Naive thymus-derived CD4-positive, alpha-beta T cell (primary cell): Measurements from ENCODE around the gene FN3KRP. TPM values are rescaled to one million over a fixed set of nuclear protein-coding genes. Genes with fewer than 3 reads are reported as not detected.

ENCODE experiments used
- ATAC-seq: fragments of 150-1000 bp; cut with Tn5 transposase; 2 replicates; pipeline ENCODE4 v1.10.0; 2021; ENCODE audit warnings: mild to moderate bottlenecking, moderate library complexity
- CTCF ChIA-PET: fragments of 350-600 bp; sonication (Branson Sonifier 250); formaldehyde crosslinking; loops from one replicate; lab custom pipeline; 2021; ENCODE audit warnings: antibody characterized with exemption; lab: Charles Lee
- POLR2A ChIA-PET: fragments of 350-600 bp; sonication (Branson Sonifier 250); formaldehyde crosslinking; loops from one replicate; lab custom pipeline; 2021; ENCODE audit warnings: antibody characterized with exemption, inconsistent platforms; lab: Charles Lee
- DNase-seq, 9 donors: peaks; one replicate each; pipeline versions ENCODE4 v3.0.0 to v3.0.0-alpha.2; 2020 to 2022; ENCODE audit warnings: mixed read lengths in 1 of 9
- H3K27ac ChIP-seq: one replicate; pipeline ENCODE4 v1.7.0; 2013; ENCODE audit warnings: mild to moderate bottlenecking, low read depth, low read length, moderate library complexity
- H3K27me3 ChIP-seq, 2 donors: one replicate each; pipeline ENCODE4 v1.7.0; 2013; ENCODE audit warnings: low read length in 2 of 2, mild to moderate bottlenecking in 2 of 2, moderate library complexity in 2 of 2; ENCODE audit not compliant: control insufficient read depth in 2 of 2, insufficient read depth in 2 of 2
- H3K36me3 ChIP-seq, 3 experiments: 1 replicate in 2 of 3; 2 replicates in 1 of 3; pipeline ENCODE4 v1.7.0; 2013; ENCODE audit warnings: low read length in 3 of 3, mild to moderate bottlenecking in 3 of 3, moderate library complexity in 1 of 3; ENCODE audit not compliant: insufficient read depth in 3 of 3, control insufficient read depth in 2 of 3
- H3K4me1 ChIP-seq, 2 donors: one replicate each; pipeline ENCODE4 v1.7.0; 2013; ENCODE audit warnings: low read length in 2 of 2, mild to moderate bottlenecking in 2 of 2, moderate library complexity in 1 of 2; ENCODE audit not compliant: control insufficient read depth in 2 of 2, insufficient read depth in 2 of 2
- H3K4me3 ChIP-seq: 2 replicates; pipeline ENCODE4 v1.7.0; 2013; ENCODE audit warnings: mild to moderate bottlenecking, low read length
- H3K9me3 ChIP-seq, 3 experiments: 1 replicate in 2 of 3; 2 replicates in 1 of 3; pipeline ENCODE4 v1.7.0; 2013; ENCODE audit warnings: low read length in 3 of 3; ENCODE audit not compliant: control insufficient read depth in 2 of 3
- H3K27ac Mint-ChIP-seq, 9 donors: one replicate each; pipeline ENCODE4 v1.8.0; 2020 to 2022; ENCODE audit warnings: mixed read lengths in 9 of 9, mild to moderate bottlenecking in 8 of 9, moderate library complexity in 5 of 9, inconsistent platforms in 2 of 9
- H3K27me3 Mint-ChIP-seq, 5 donors: one replicate each; pipeline ENCODE4 v1.8.0; 2021 to 2022; ENCODE audit warnings: mixed read lengths in 5 of 5, mild to moderate bottlenecking in 1 of 5
- H3K36me3 Mint-ChIP-seq, 5 donors: one replicate each; pipeline ENCODE4 v1.8.0; 2020 to 2022; ENCODE audit warnings: mixed read lengths in 5 of 5, mild to moderate bottlenecking in 3 of 5, inconsistent platforms in 1 of 5
- H3K4me1 Mint-ChIP-seq, 7 donors: one replicate each; pipeline ENCODE4 v1.8.0; 2020 to 2022; ENCODE audit warnings: mixed read lengths in 7 of 7, mild to moderate bottlenecking in 3 of 7, inconsistent platforms in 1 of 7
- H3K4me3 Mint-ChIP-seq, 10 donors: one replicate each; pipeline ENCODE4 v1.8.0; 2020 to 2022; ENCODE audit warnings: mild to moderate bottlenecking in 10 of 10, mixed read lengths in 10 of 10, moderate library complexity in 6 of 10, inconsistent platforms in 2 of 10
- H3K9me3 Mint-ChIP-seq, 11 donors: one replicate each; pipeline ENCODE4 v1.8.0; 2020 to 2022; ENCODE audit warnings: mixed read lengths in 11 of 11, mild to moderate bottlenecking in 4 of 11, inconsistent platforms in 1 of 11, moderate library complexity in 1 of 11
- intact Hi-C, 2 donors: fragments of 100-400 bp; cut with micrococcal nuclease; formaldehyde crosslinking; loops; one replicate each; pipeline ENCODE4 v1.15.1; 2023
- polyA plus RNA-seq, 2 donors: library from polyadenylated mRNA; unstranded; fragments of 300-500 nt; fragmentation: Illumina TruSeq; gene quantifications; one replicate each; pipeline ENCODE4 v1.2.3, GENCODE V29; 2021
- total RNA-seq, 6 experiments: library from RNA in 5 of 6; stranded (reverse) in 5 of 6; gene quantifications; 1 replicate in 5 of 6; 2 replicates in 1 of 6; pipeline ENCODE4 v1.2.3 and lab custom pipeline; 2021 to 2026

Gene FN3KRP
- total and polyA plus RNA-seq, 7 experiments from 2014 or later = 29.9 to 38.7 (median 33.4) TPM

DNA sequence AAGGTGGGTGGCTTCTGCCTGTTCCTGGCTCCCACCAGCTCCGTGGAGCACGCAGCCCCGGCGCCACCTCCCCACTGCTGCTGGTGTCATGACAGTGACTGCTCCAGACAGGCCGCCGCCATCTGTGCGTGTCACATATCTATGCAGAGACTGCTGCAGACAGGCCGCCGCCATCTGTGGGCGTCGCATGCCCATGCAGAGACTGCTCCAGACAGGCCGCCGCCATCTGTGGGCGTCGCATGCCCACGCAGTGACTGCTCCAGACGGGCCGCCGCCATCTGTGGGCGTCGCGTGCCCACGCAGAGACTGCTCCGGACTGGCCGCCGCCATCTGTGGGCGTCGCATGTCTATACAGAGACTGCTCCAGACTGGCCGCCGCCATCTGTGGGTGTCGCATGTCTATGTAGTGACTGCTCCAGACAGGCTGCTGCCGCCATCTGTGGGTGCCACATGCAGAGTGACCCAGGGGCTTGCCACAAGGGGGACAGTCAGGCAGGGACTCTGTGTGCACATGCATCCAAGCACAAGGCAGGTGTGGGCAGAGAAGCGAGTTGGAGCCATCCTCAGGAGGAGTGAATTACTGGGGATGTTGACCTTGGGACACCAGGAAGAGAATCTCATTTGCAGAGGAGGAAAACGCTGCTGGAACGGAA lies 3.3 kb upstream of the FN3KRP start:
- no peaks in the 10 kb centered on the region for H3K9me3 Mint-ChIP-seq
- ChIA-PET CTCF (no interaction called here), POLR2A (no interaction called here)
- H3K27ac ChIP-seq = no peak overlapping the region
- H3K27me3 ChIP-seq = no peaks in the 10 kb centered on the region
- DNase-seq = no peak
- H3K36me3 ChIP-seq = no peaks in the 10 kb centered on the region
- H3K4me1 Mint-ChIP-seq = peaks cover 10 to 23% (median 16%) of the 10 kb centered on the region in 7 donors
- H3K27ac Mint-ChIP-seq = peak overlapping the region in 1 of 9 donors; percentile 38
- intact Hi-C loops = no loop called here
- H3K27me3 Mint-ChIP-seq = no peaks in the 10 kb centered on the region
- H3K4me3 ChIP-seq = no peak overlapping the region
- H3K36me3 Mint-ChIP-seq = peaks cover 0 to 4% (median 0%) of the 10 kb centered on the region in 5 donors
- peaks cover 12% of the 10 kb centered on the region in 2 donors for H3K4me1 ChIP-seq
- H3K4me3 Mint-ChIP-seq = peak overlapping the region in 2 of 10 donors; percentile 23 to 45
- no peak for ATAC-seq
- no peaks in the 10 kb centered on the region for H3K9me3 ChIP-seq

DNA sequence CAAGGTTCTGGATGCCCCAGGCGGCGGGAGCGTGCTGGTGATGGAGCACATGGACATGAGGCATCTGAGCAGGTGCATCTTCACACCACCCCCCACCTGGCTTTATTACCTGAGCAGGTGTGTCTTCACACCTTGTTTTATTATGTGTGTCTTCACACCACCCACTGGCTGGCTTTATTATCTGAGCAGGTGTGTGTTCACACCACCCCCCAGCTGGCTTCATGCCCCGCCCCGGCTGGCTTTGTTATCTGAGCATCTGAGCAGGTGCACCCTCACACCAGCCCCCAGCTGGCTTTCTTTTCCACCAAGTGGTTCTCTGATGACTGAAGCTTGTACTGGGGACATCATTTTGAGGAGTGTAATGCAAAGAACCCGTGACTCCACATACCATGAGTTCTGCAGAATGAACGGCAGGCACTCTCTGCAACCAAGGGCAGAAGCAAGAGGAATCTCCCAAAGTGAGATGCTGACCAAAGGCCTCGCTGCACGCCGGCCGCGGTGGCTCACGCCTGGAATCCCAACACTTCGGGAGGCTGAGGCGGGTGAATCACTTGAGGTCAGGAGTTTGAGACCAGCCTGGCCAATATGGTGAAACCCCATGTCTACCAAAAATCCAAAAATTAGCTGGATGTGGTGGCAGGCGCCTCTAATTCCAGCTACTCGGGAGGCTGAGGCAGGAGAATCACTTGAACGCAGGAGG lies 2.6 kb downstream of the FN3KRP start:
- ATAC-seq (no peak), DNase-seq (no peak)
- Mint-ChIP-seq H3K36me3 (peaks cover 4 to 23% (median 8%) of the 10 kb centered on the region in 5 donors), H3K4me1 (peaks cover 16 to 28% (median 20%) of the 10 kb centered on the region in 7 donors), H3K27ac (peak overlapping the region in 2 of 9 donors; percentile 4 to 74), H3K9me3 (no peaks in the 10 kb centered on the region), H3K4me3 (peak overlapping the region in 5 of 10 donors; percentile 35 to 95 (median 85)), H3K27me3 (no peaks in the 10 kb centered on the region)
- ChIA-PET CTCF (no interaction called here), POLR2A (interaction anchor here (1.3 kb wide), 1 partner anchor 10 kb away, joined by 4 read pairs; no protein-coding TSS in a partner anchor)
- H3K36me3 ChIP-seq = peaks cover 0 to 43% (median 8%) of the 10 kb centered on the region in 3 experiments
- no peaks in the 10 kb centered on the region for H3K9me3 ChIP-seq
- no peak overlapping the region for H3K4me3 ChIP-seq
- H3K27me3 ChIP-seq = no peaks in the 10 kb centered on the region
- H3K27ac ChIP-seq = no peak overlapping the region
- intact Hi-C loops = no loop called here
- H3K4me1 ChIP-seq = peaks cover 12 to 13% of the 10 kb centered on the region in 2 donors

DNA sequence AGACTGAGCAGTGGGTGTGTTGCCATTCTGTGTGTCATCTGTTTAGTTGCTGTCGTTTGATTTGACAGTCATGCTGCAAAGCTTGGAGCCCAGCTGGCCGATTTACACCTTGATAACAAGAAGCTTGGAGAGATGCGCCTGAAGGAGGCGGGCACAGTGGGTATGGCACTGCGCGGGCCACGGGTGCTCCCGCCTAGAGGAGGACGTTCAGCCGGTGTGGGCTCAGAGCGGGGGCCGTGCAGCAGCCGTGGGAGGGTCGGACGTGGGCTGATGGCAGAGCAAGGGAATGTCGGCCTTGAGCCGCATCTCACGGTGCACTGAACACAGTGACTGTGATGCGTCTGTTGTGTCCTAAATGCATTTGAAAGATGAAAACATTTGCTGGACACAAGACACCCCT lies 3.7 kb downstream of the FN3KRP start:
- ChIA-PET POLR2A (no interaction called here), CTCF (no interaction called here)
- intact Hi-C loops = no loop called here
- no peak for DNase-seq
- no peaks in the 10 kb centered on the region for H3K9me3 ChIP-seq
- no peak overlapping the region for H3K4me3 Mint-ChIP-seq
- peaks cover 4 to 23% (median 8%) of the 10 kb centered on the region in 5 donors for H3K36me3 Mint-ChIP-seq
- H3K4me3 ChIP-seq = no peak overlapping the region
- H3K27me3 ChIP-seq = no peaks in the 10 kb centered on the region
- ATAC-seq = no peak
- H3K36me3 ChIP-seq = peaks cover 0 to 43% (median 8%) of the 10 kb centered on the region in 3 experiments
- H3K9me3 Mint-ChIP-seq = no peaks in the 10 kb centered on the region
- H3K4me1 ChIP-seq = peaks cover 12 to 13% of the 10 kb centered on the region in 2 donors
- H3K27me3 Mint-ChIP-seq = no peaks in the 10 kb centered on the region
- peaks cover 16 to 28% (median 20%) of the 10 kb centered on the region in 7 donors for H3K4me1 Mint-ChIP-seq
- peak overlapping the region in 1 of 9 donors; percentile 14 for H3K27ac Mint-ChIP-seq
- no peak overlapping the region for H3K27ac ChIP-seq

DNA sequence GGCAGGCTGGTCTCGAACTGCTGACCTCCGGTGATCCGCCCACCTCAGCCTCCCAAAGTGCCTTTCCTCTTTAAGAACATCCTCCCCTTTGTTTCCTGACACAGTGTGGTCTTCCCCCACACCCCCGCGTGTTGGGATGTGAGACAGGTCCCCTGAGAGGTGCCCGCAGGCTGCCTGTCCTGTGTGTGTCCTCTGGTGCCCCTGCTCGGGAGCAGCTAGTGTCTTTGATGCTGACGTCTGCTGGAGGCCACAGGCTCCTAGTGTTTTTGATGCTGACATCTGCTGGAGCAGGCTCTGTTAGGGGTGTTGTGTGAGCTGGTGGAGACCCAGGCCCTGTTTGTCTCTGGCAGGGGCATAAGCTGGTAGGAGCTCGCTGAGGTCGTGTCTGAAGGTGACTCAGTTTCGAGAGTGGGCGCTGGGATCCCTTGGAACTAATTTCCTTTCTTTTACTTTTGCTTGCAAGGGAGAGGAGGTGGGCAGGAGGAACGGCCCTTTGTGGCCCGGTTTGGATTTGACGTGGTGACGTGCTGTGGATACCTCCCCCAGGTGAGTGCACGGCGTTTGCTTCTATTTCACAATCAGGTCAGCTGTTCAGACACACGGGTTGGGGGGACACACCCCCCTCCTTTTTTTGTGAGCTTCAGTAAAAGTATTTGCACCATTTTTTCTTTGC lies 6.0 kb downstream of the FN3KRP start:
- H3K36me3 Mint-ChIP-seq = peaks cover 6 to 36% (median 7%) of the 10 kb centered on the region in 5 donors
- Histone ChIP-seq H3K27ac (no peak overlapping the region), H3K4me3 (no peak overlapping the region), H3K9me3 (no peaks in the 10 kb centered on the region), H3K4me1 (peaks cover 4 to 8% of the 10 kb centered on the region in 2 donors), H3K27me3 (no peaks in the 10 kb centered on the region), H3K36me3 (peaks cover 0 to 56% (median 16%) of the 10 kb centered on the region in 3 experiments)
- peaks cover 7 to 18% (median 12%) of the 10 kb centered on the region in 7 donors for H3K4me1 Mint-ChIP-seq
- H3K9me3 Mint-ChIP-seq = no peaks in the 10 kb centered on the region
- ATAC-seq = no peak
- no peak overlapping the region for H3K27ac Mint-ChIP-seq
- peak overlapping the region in 1 of 10 donors; percentile 13 for H3K4me3 Mint-ChIP-seq
- H3K27me3 Mint-ChIP-seq = no peaks in the 10 kb centered on the region
- CTCF ChIA-PET = no interaction called here
- no peak for DNase-seq
- POLR2A ChIA-PET = no interaction called here
- intact Hi-C loops = no loop called here

DNA sequence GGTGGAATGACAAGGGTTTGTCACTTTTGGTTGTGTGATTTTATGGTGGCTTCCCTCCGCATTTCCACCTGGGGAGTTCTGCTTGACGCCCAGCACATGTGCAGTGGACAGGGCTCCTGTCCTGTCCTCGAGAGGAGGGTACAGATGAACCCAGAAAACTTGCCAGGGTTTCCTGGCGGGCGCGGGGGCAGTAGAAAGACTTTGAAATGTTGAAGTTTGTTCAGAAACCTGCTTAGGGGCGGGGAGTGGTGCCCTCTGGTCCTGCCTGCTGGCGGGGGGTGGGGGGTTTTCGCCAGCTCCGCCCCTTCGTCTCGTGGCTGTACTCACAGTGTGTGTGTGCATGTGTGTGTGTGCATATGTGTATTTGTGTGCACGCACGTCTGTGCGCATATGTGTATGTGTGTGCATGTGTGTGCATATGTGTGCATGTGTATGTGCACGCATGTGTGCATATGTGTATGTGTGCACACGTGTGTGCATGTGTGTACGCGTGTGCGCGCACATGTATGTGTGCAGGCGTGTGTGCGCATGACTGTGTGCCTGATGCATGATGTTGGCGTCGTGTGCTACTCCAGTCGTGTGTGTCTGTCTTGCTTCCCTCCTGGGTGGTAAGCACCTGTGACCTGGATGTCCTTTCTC lies 6.8 kb downstream of the FN3KRP start:
- no peak overlapping the region for H3K4me3 Mint-ChIP-seq
- Histone ChIP-seq H3K27me3 (no peaks in the 10 kb centered on the region), H3K27ac (no peak overlapping the region), H3K9me3 (no peaks in the 10 kb centered on the region), H3K36me3 (peaks cover 0 to 62% (median 17%) of the 10 kb centered on the region in 3 experiments), H3K4me1 (peaks cover 0 to under 1% of the 10 kb centered on the region in 2 donors), H3K4me3 (no peak overlapping the region)
- CTCF ChIA-PET = no interaction called here
- DNase-seq (no peak), ATAC-seq (no peak)
- H3K9me3 Mint-ChIP-seq = no peaks in the 10 kb centered on the region
- peaks cover 6 to 38% (median 10%) of the 10 kb centered on the region in 5 donors for H3K36me3 Mint-ChIP-seq
- intact Hi-C loops = no loop called here
- H3K4me1 Mint-ChIP-seq = peaks cover 0 to 10% (median 4%) of the 10 kb centered on the region in 7 donors
- no peak overlapping the region for H3K27ac Mint-ChIP-seq
- no peaks in the 10 kb centered on the region for H3K27me3 Mint-ChIP-seq
- POLR2A ChIA-PET = no interaction called here

DNA sequence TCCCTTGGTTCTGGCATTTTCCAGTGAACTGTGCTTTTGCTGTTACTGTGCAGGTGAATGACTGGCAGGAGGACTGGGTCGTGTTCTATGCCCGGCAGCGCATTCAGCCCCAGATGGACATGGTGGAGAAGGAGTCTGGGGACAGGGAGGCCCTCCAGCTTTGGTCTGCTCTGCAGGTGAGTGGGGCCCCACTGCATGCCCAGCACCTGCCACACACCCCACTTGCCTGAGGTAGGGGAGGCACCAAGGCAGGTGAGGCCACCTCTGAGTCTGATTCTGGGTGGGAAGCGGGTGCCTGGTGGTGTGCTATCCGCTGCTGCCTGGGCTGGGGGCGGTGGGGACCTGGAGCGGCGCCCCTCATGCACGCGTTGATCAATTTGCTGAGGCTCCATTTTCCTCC lies 9.9 kb downstream of the FN3KRP start:
- H3K27me3 ChIP-seq = no peaks in the 10 kb centered on the region
- H3K36me3 ChIP-seq = peaks cover 0 to 35% (median 17%) of the 10 kb centered on the region in 3 experiments
- ATAC-seq (no peak), DNase-seq (no peak)
- no peak overlapping the region for H3K27ac ChIP-seq
- H3K36me3 Mint-ChIP-seq = peaks cover 7 to 45% (median 18%) of the 10 kb centered on the region in 5 donors
- peaks cover 0 to 9% (median 0%) of the 10 kb centered on the region in 7 donors for H3K4me1 Mint-ChIP-seq
- no peaks in the 10 kb centered on the region for H3K9me3 ChIP-seq
- no peak overlapping the region for H3K4me3 ChIP-seq
- H3K27me3 Mint-ChIP-seq = no peaks in the 10 kb centered on the region
- ChIA-PET POLR2A (no interaction called here), CTCF (no interaction called here)
- no peak overlapping the region for H3K4me3 Mint-ChIP-seq
- no peak overlapping the region for H3K27ac Mint-ChIP-seq
- H3K4me1 ChIP-seq = no peaks in the 10 kb centered on the region
- intact Hi-C loops = no loop called here
- no peaks in the 10 kb centered on the region for H3K9me3 Mint-ChIP-seq
